Calu3 (cell line): ENCODE results near the gene LYRM1. TPM values are rescaled to one million over a fixed set of nuclear protein-coding genes. Genes with fewer than 3 reads are reported as not detected.
A peak's percentile ranks its signal among the peaks of the same experiment; 100 is the strongest.

Experiments
- BruUV-seq: library from RNA; stranded (reverse); fragments of 400-500 nt; replicated peaks from 2 replicates; lab custom pipeline; 2021; lab: Mats Ljungman, UMichigan
- CTCF ChIA-PET: fragments of 300-600 bp; sonication (Branson Sonifier 250); formaldehyde crosslinking; loops from one replicate; lab custom pipeline; 2022; ENCODE audit warnings: antibody characterized with exemption; lab: Charles Lee
- DNase-seq: peaks from one replicate; pipeline ENCODE4 v3.0.0; 2022
- H3K27ac Mint-ChIP-seq: one replicate; pipeline ENCODE4 v1.8.0; 2022; ENCODE audit warnings: mixed read lengths; ENCODE audit not compliant: unreplicated experiment
- H3K27me3 Mint-ChIP-seq: one replicate; pipeline ENCODE4 v1.8.0; 2022; ENCODE audit warnings: mixed read lengths; ENCODE audit not compliant: unreplicated experiment
- H3K36me3 Mint-ChIP-seq: one replicate; pipeline ENCODE4 v1.8.0; 2022; ENCODE audit warnings: mild to moderate bottlenecking, moderate library complexity, mixed read lengths; ENCODE audit not compliant: insufficient read depth, unreplicated experiment
- H3K4me1 Mint-ChIP-seq: one replicate; pipeline ENCODE4 v1.8.0; 2022; ENCODE audit warnings: mild to moderate bottlenecking, low read depth, mixed read lengths; ENCODE audit not compliant: unreplicated experiment
- H3K4me3 Mint-ChIP-seq: one replicate; pipeline ENCODE4 v1.8.0; 2022; ENCODE audit warnings: mild to moderate bottlenecking, low read depth, moderate library complexity, mixed read lengths; ENCODE audit not compliant: unreplicated experiment
- H3K9me3 Mint-ChIP-seq: one replicate; pipeline ENCODE4 v1.8.0; 2022; ENCODE audit warnings: low read depth, mixed read lengths; ENCODE audit not compliant: unreplicated experiment
- CTCF ChIP-seq: fragments of 200-600 bp; IDR thresholded peaks from one replicate; pipeline ENCODE4 v1.8.0; 2022; ENCODE audit warnings: antibody characterized with exemption; ENCODE audit not compliant: unreplicated experiment
- intact Hi-C: fragments of 100-400 bp; cut with micrococcal nuclease; formaldehyde crosslinking; loops from one replicate; pipeline ENCODE4 v1.10.0; 2022; ENCODE audit not compliant: unreplicated experiment
- total RNA-seq: library from RNA; stranded (reverse); gene quantifications from 2 replicates; pipeline ENCODE4 v1.2.3, GENCODE V29; 2022

Gene LYRM1
- total RNA-seq, 1 experiment from 2014 or later, result 36.5 TPM

- Mint-ChIP-seq H3K4me1 (peaks cover 80% of the 10 kb centered on the region), H3K27ac (no peak overlapping the region), H3K36me3 (peaks cover 48% of the 10 kb centered on the region), H3K9me3 (peaks cover 2% of the 10 kb centered on the region), H3K4me3 (no peak overlapping the region), H3K27me3 (no peaks in the 10 kb centered on the region)
- TF ChIP-seq CTCF, result no peak
- CTCF ChIA-PET, result no interaction called here
- intact Hi-C loops, result no loop called here
- no TSS peak for BruUV-seq
- no peak for DNase-seq
Measured at GRCh38 chr16:20903116-20903898, 2.7 kb downstream of the LYRM1 start.

GRCh38 chr16:20903899-20904506, 3.4 kb downstream of the LYRM1 start:
- Mint-ChIP-seq H3K4me3 (peak overlapping the region; percentile 10), H3K36me3 (peaks cover 45% of the 10 kb centered on the region), H3K27me3 (no peaks in the 10 kb centered on the region), H3K27ac (peak overlapping the region; percentile 46), H3K4me1 (peaks cover 80% of the 10 kb centered on the region), H3K9me3 (peaks cover 2% of the 10 kb centered on the region)
- no peak for TF ChIP-seq CTCF
- intact Hi-C loops, result loop anchor here (2.0 kb wide), 1 partner anchor 53 kb away; no protein-coding TSS in a partner anchor
- BruUV-seq, result no TSS peak
- no peak for DNase-seq
- CTCF ChIA-PET, result no interaction called here

GRCh38 chr16:20904507-20905081, 4.0 kb downstream of the LYRM1 start:
- intact Hi-C loops, result loop anchor here (2.0 kb wide), 1 partner anchor 54 kb away; no protein-coding TSS in a partner anchor
- CTCF ChIA-PET, result interaction anchor here (0.5 to 1.3 kb wide), 3 partner anchors 36 to 197 kb away, joined by 3 to 5 read pairs (median 3); no protein-coding TSS in a partner anchor
- DNase-seq, result peak; percentile 49
- Mint-ChIP-seq H3K4me1 (peaks cover 79% of the 10 kb centered on the region), H3K4me3 (peak overlapping the region; percentile 10), H3K27ac (peak overlapping the region; percentile 46), H3K27me3 (no peaks in the 10 kb centered on the region), H3K36me3 (peaks cover 39% of the 10 kb centered on the region), H3K9me3 (peaks cover 2% of the 10 kb centered on the region)
- TF ChIP-seq CTCF, result no peak
- no TSS peak for BruUV-seq

GRCh38 chr16:20905576-20905975, 5.0 kb downstream of the LYRM1 start:
- no peak for TF ChIP-seq CTCF

More at GRCh38 chr16:20905576-20905975, 5.0 kb downstream of the LYRM1 start:
- Mint-ChIP-seq H3K4me1 (peaks cover 89% of the 10 kb centered on the region), H3K27me3 (no peaks in the 10 kb centered on the region), H3K9me3 (peaks cover 2% of the 10 kb centered on the region), H3K36me3 (peaks cover 32% of the 10 kb centered on the region), H3K4me3 (no peak overlapping the region), H3K27ac (peak overlapping the region; percentile 8)
- intact Hi-C loops, result loop anchor here (2.0 kb wide), 1 partner anchor 55 kb away; no protein-coding TSS in a partner anchor
- CTCF ChIA-PET, result interaction anchor here (1.3 kb wide), 1 partner anchor 57 kb away, joined by 3 read pairs; no protein-coding TSS in a partner anchor
- no TSS peak for BruUV-seq
- DNase-seq, result no peak
